ENCODE results near the gene RAD51B. TPM values are rescaled to one million over a fixed set of nuclear protein-coding genes. Genes with fewer than 3 reads are reported as not detected.

The RAD51B gene
- total RNA-seq, 1 experiment from 2014 or later, result 20.0 TPM

- ChIA-PET POLR2A (no interaction called here), RAD21 (ENCODE audit: low non-redundant PET in 1 of 2, low total read pairs in 2 of 2, uncharacterized antibody in 2 of 2, unreplicated experiment in 2 of 2) (no interaction called here), CTCF (no interaction called here)
- ATAC-seq (no peak), DNase-seq (ENCODE audit: low read depth, low spot score) (no peak)
- H3K4me1 ChIP-seq (ENCODE audit: control insufficient read depth in 1 of 2, insufficient read depth in 2 of 2, low read length in 2 of 2), result peaks cover 50 to 67% of the 10 kb centered on the region in 2 experiments
- H3K36me3 ChIP-seq (ENCODE audit: control insufficient read depth in 1 of 2, insufficient read depth in 2 of 2, low read length in 2 of 2), result no peaks in the 10 kb centered on the region
- intact Hi-C loops (cut with micrococcal nuclease), result loop anchor here (10.0 kb wide), 2 partner anchors 215 to 425 kb away; no protein-coding TSS in a partner anchor
- no peak overlapping the region for H3K27ac ChIP-seq (ENCODE audit: low read depth, low read length)
- no peak overlapping the region for H3K9ac ChIP-seq (ENCODE audit: low read length)
- no peak overlapping the region for H3K4me2 ChIP-seq (ENCODE audit: low read length)
- H3K9me3 ChIP-seq (ENCODE audit: control insufficient read depth in 1 of 2, insufficient read depth in 1 of 2, low read depth in 1 of 2, low read length in 2 of 2), result no peaks in the 10 kb centered on the region
- no peaks in the 10 kb centered on the region for H3K27me3 ChIP-seq (ENCODE audit: insufficient read depth, low read length)
- H3K4me3 ChIP-seq (replicated peaks in 1 of 2; ENCODE audit: low read depth in 1 of 2, low read length in 2 of 2), result no peak overlapping the region
- BruUV-seq (replicated peaks), result no TSS peak
- no peaks in the 10 kb centered on the region for H3K79me2 ChIP-seq (ENCODE audit: insufficient read depth, low read length)
- no peaks in the 10 kb centered on the region for H4K20me1 ChIP-seq (ENCODE audit: insufficient read depth)
- no peak overlapping the region for H2AFZ ChIP-seq (ENCODE audit: low read depth, low read length, poor library complexity, severe bottlenecking)
- H3K9me2 ChIP-seq (ENCODE audit: insufficient read depth), result no peaks in the 10 kb centered on the region
- no peak for TF ChIP-seq EZH2phosphoT487 (IDR thresholded peaks at IDR 0.05; ENCODE audit: borderline replicate concordance)
- no peak for TF ChIP-seq POLR2AphosphoS5 (IDR thresholded peaks at IDR 0.05; ENCODE audit: low read depth, low read length)
- TF ChIP-seq EGR1 (IDR thresholded peaks at IDR 0.05; ENCODE audit: low read depth), result no peak
- TF ChIP-seq POLR2A (IDR thresholded peaks at IDR 0.05; ENCODE audit: borderline replicate concordance, extremely low read depth, insufficient read depth, insufficient read length), result no peak
- TF ChIP-seq CEBPB (IDR thresholded peaks at IDR 0.05; ENCODE audit: low read depth), result no peak
- TF ChIP-seq ATF3 (IDR thresholded peaks at IDR 0.05), result no peak
- no peak for TF ChIP-seq ELF1 (IDR thresholded peaks at IDR 0.05; ENCODE audit: borderline replicate concordance, low read depth)
- TF ChIP-seq SIN3A (IDR thresholded peaks at IDR 0.05; ENCODE audit: low read depth), result no peak
- no peak for TF ChIP-seq MAX (IDR thresholded peaks at IDR 0.05)
- TF ChIP-seq CBX3 (IDR thresholded peaks at IDR 0.05; ENCODE audit: low read depth), result no peak
- no peak for TF ChIP-seq ZFX (IDR thresholded peaks at IDR 0.05)
- no peak for TF ChIP-seq TCF7L2 (IDR thresholded peaks at IDR 0.05; ENCODE audit: borderline replicate concordance, extremely low read depth, insufficient read depth, insufficient read length)
- TF ChIP-seq FOSL1 (IDR thresholded peaks at IDR 0.05; ENCODE audit: low read depth), result no peak
Measured at GRCh38 chr14:68679746-68680467, 860.3 kb downstream of the RAD51B start.

Measured in HCT116 (cell line).